Panc1 (cell line): ENCODE data around the gene IL36B.

ENCODE experiments used
- CTCF ChIP-seq: fragments of 450-650 bp; IDR thresholded peaks from 2 replicates; pipeline ENCODE4 v1.5.1; 2017; ENCODE audit warnings: mild to moderate bottlenecking
- TF ChIP-seq, protein P1 (sequence below), 2 experiments: IDR thresholded peaks; 2 replicates each; pipeline ENCODE4 v1.6.1; 2011 to 2012; ENCODE audit warnings: low read depth in 2 of 2, control low read depth in 1 of 2, low read length in 1 of 2, mild to moderate bottlenecking in 1 of 2, moderate library complexity in 1 of 2; ENCODE audit not compliant: insufficient read depth in 1 of 2

- TF ChIP-seq CTCF, result no peak
- TF ChIP-seq, protein P1, sequence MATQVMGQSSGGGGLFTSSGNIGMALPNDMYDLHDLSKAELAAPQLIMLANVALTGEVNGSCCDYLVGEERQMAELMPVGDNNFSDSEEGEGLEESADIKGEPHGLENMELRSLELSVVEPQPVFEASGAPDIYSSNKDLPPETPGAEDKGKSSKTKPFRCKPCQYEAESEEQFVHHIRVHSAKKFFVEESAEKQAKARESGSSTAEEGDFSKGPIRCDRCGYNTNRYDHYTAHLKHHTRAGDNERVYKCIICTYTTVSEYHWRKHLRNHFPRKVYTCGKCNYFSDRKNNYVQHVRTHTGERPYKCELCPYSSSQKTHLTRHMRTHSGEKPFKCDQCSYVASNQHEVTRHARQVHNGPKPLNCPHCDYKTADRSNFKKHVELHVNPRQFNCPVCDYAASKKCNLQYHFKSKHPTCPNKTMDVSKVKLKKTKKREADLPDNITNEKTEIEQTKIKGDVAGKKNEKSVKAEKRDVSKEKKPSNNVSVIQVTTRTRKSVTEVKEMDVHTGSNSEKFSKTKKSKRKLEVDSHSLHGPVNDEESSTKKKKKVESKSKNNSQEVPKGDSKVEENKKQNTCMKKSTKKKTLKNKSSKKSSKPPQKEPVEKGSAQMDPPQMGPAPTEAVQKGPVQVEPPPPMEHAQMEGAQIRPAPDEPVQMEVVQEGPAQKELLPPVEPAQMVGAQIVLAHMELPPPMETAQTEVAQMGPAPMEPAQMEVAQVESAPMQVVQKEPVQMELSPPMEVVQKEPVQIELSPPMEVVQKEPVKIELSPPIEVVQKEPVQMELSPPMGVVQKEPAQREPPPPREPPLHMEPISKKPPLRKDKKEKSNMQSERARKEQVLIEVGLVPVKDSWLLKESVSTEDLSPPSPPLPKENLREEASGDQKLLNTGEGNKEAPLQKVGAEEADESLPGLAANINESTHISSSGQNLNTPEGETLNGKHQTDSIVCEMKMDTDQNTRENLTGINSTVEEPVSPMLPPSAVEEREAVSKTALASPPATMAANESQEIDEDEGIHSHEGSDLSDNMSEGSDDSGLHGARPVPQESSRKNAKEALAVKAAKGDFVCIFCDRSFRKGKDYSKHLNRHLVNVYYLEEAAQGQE (IDR thresholded peaks at IDR 0.05; ENCODE audit: insufficient read depth in 1 of 2, low read depth in 2 of 2, low read length in 1 of 2), result no peak
Measured at GRCh38 chr2:113079131-113079530, 26.5 kb upstream of the IL36B start.
